Smooth muscle cell (in vitro differentiated cells): ENCODE measurements around the gene ARG1. TPM values are rescaled to one million over a fixed set of nuclear protein-coding genes. Genes with fewer than 3 reads are reported as not detected.

Experiments used
- DNase-seq: peaks from one replicate; lab custom pipeline; 2025; ENCODE audit not compliant: unreplicated experiment; lab: John Stamatoyannopoulos, UW
- H2AFZ ChIP-seq: fragments of 200-600 bp; sonication (generic); 2 replicates; pipeline ENCODE4 v1.6.0; 2016; ENCODE audit warnings: antibody characterized with exemption, low read depth, mild to moderate bottlenecking
- H3F3A ChIP-seq: fragments of 200-600 bp; sonication (generic); 2 replicates; pipeline ENCODE4 v1.6.0; 2017; ENCODE audit warnings: antibody characterized with exemption, low read depth
- H3K27ac ChIP-seq: fragments of 200-600 bp; sonication (generic); 2 replicates; pipeline ENCODE4 v1.5.1; 2016; ENCODE audit warnings: low read depth, mild to moderate bottlenecking
- H3K27me3 ChIP-seq: fragments of 200-600 bp; sonication (generic); 2 replicates; pipeline ENCODE4 v1.6.1; 2016; ENCODE audit warnings: low read depth, mild to moderate bottlenecking
- H3K36me3 ChIP-seq: fragments of 200-600 bp; sonication (generic); 2 replicates; pipeline ENCODE4 v1.5.1; 2016; ENCODE audit warnings: low read depth
- H3K4me1 ChIP-seq: fragments of 200-600 bp; sonication (generic); 2 replicates; pipeline ENCODE4 v1.5.1; 2016; ENCODE audit warnings: low read depth
- H3K4me2 ChIP-seq: fragments of 200-600 bp; sonication (generic); 2 replicates; pipeline ENCODE4 v1.6.0; 2016; ENCODE audit warnings: mild to moderate bottlenecking
- H3K4me3 ChIP-seq: fragments of 200-600 bp; sonication (generic); 2 replicates; pipeline ENCODE4 v1.5.1; 2016; ENCODE audit warnings: mild to moderate bottlenecking
- H3K79me2 ChIP-seq: fragments of 200-600 bp; sonication (generic); 2 replicates; pipeline ENCODE4 v1.6.0; 2016; ENCODE audit warnings: low read depth, mild to moderate bottlenecking
- H3K9ac ChIP-seq: fragments of 200-600 bp; sonication (generic); 2 replicates; pipeline ENCODE4 v1.6.0; 2016; ENCODE audit warnings: low read depth
- H3K9me3 ChIP-seq: fragments of 200-600 bp; sonication (generic); replicated peaks from 2 replicates; pipeline ENCODE4 v1.5.1; 2016; ENCODE audit warnings: low read depth
- H4K20me1 ChIP-seq: fragments of 200-600 bp; sonication (generic); 2 replicates; pipeline ENCODE4 v1.6.0; 2016; ENCODE audit warnings: low read depth
- WGBS: methylation state at CpG from one replicate; pipeline ENCODE4 v1.1.7; 2016; ENCODE audit warnings: low lambda C conversion rate; 5-methylcytosine and 5-hydroxymethylcytosine counted together
- polyA plus RNA-seq: library from polyadenylated mRNA; unstranded; fragments of >200 nt; fragmentation: Nextera tagmentation; extraction: Ambion mirVana; gene quantifications from 2 replicates; pipeline ENCODE4 v1.2.1, GENCODE V29; 2016
- total RNA-seq: library from RNA; depleted of rRNA; stranded (reverse); fragments of >200 nt; gene quantifications from 2 replicates; pipeline ENCODE4 v1.2.3, GENCODE V29; 2014
- TF ChIP-seq, protein P1 (sequence below): fragments of 200-600 bp; sonication (generic); IDR thresholded peaks from 2 replicates; pipeline ENCODE4 v1.5.1; 2017; ENCODE audit warnings: borderline replicate concordance, mild to moderate bottlenecking, antibody characterized with exemption; ENCODE audit not compliant: insufficient read depth, poor library complexity, severe bottlenecking

ARG1 gene
- total and polyA plus RNA-seq, 2 experiments from 2014 or later = not detected

- no peaks in the 10 kb centered on the region for H4K20me1 ChIP-seq
- no peak overlapping the region for H3K4me2 ChIP-seq
- TF ChIP-seq, protein P1, sequence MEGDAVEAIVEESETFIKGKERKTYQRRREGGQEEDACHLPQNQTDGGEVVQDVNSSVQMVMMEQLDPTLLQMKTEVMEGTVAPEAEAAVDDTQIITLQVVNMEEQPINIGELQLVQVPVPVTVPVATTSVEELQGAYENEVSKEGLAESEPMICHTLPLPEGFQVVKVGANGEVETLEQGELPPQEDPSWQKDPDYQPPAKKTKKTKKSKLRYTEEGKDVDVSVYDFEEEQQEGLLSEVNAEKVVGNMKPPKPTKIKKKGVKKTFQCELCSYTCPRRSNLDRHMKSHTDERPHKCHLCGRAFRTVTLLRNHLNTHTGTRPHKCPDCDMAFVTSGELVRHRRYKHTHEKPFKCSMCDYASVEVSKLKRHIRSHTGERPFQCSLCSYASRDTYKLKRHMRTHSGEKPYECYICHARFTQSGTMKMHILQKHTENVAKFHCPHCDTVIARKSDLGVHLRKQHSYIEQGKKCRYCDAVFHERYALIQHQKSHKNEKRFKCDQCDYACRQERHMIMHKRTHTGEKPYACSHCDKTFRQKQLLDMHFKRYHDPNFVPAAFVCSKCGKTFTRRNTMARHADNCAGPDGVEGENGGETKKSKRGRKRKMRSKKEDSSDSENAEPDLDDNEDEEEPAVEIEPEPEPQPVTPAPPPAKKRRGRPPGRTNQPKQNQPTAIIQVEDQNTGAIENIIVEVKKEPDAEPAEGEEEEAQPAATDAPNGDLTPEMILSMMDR = no peak
- H3K79me2 ChIP-seq = no peaks in the 10 kb centered on the region
- H3K27me3 ChIP-seq = no peaks in the 10 kb centered on the region
- no peaks in the 10 kb centered on the region for H3K36me3 ChIP-seq
- H3K4me1 ChIP-seq = no peaks in the 10 kb centered on the region
- WGBS = 75% methylated on average over 4 of the region's 4 CpGs
- no peak overlapping the region for H3K27ac ChIP-seq
- no peak overlapping the region for H3K4me3 ChIP-seq
- no peak overlapping the region for H3K9ac ChIP-seq
- no peak for DNase-seq
- H2AFZ ChIP-seq = no peak overlapping the region
- no peaks in the 10 kb centered on the region for H3F3A ChIP-seq
- H3K9me3 ChIP-seq = no peaks in the 10 kb centered on the region
Measured at GRCh38 chr6:131568726-131569125, 4.3 kb upstream of the ARG1 start.

GRCh38 chr6:131574133-131574532, 1.1 kb downstream of the ARG1 start:
- Histone ChIP-seq H3K4me1 (no peaks in the 10 kb centered on the region), H3K4me3 (no peak overlapping the region), H3K36me3 (peaks cover 5% of the 10 kb centered on the region), H3K9me3 (no peaks in the 10 kb centered on the region), H3K27ac (no peak overlapping the region), H4K20me1 (no peaks in the 10 kb centered on the region), H3K9ac (no peak overlapping the region), H3F3A (no peaks in the 10 kb centered on the region), H3K27me3 (no peaks in the 10 kb centered on the region), H3K4me2 (no peak overlapping the region), H2AFZ (no peak overlapping the region), H3K79me2 (no peaks in the 10 kb centered on the region)
- no peak for DNase-seq
- TF ChIP-seq, protein P1 = no peak
- WGBS = 85% methylated on average over 2 of the region's 2 CpGs

DNA sequence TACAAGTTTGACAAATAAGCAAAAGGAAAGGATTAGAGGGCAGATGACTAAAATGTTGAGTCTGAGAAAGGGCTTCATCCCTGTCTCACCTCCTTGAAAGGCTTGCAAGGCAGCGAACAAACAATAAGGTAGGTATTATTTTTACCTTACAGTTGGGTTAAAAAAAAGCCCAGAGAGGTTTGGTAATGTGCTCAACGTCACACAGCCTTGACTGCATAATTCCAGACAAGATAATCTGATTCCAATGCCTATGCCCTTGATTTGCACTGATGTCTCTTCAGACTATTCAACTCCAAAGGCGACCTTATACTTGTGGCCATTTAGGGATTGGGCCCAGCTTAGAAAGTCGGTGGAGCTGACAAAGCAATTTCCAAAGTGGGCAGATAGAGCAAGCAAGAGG, 1.7 kb downstream of the ARG1 start:
- TF ChIP-seq, protein P1 = no peak

GRCh38 chr6:131575834-131576478, 2.9 kb downstream of the ARG1 start:
- Histone ChIP-seq H3K27ac (no peak overlapping the region), H3K79me2 (no peaks in the 10 kb centered on the region), H3F3A (no peaks in the 10 kb centered on the region), H2AFZ (no peak overlapping the region), H3K9ac (no peak overlapping the region), H3K4me1 (no peaks in the 10 kb centered on the region), H4K20me1 (no peaks in the 10 kb centered on the region), H3K27me3 (no peaks in the 10 kb centered on the region), H3K9me3 (no peaks in the 10 kb centered on the region), H3K4me3 (no peak overlapping the region), H3K36me3 (peaks cover 14% of the 10 kb centered on the region), H3K4me2 (no peak overlapping the region)
- no peak for DNase-seq
- 94% methylated on average over 5 of the region's 5 CpGs for WGBS
- TF ChIP-seq, protein P1 = no peak

More for the DNA sequence above, 1.7 kb downstream of the ARG1 start:
- no peak overlapping the region for H3K4me3 ChIP-seq
- H3K4me2 ChIP-seq = no peak overlapping the region
- H3K4me1 ChIP-seq = no peaks in the 10 kb centered on the region
- H3K27ac ChIP-seq = no peak overlapping the region
- H3K36me3 ChIP-seq = peaks cover 6% of the 10 kb centered on the region
- H3F3A ChIP-seq = no peaks in the 10 kb centered on the region
- no peak overlapping the region for H3K9ac ChIP-seq
- H2AFZ ChIP-seq = no peak overlapping the region
- no peak for DNase-seq
- H3K27me3 ChIP-seq = no peaks in the 10 kb centered on the region
- 91% methylated on average over 4 of the region's 4 CpGs for WGBS
- no peaks in the 10 kb centered on the region for H3K9me3 ChIP-seq
- H4K20me1 ChIP-seq = no peaks in the 10 kb centered on the region
- H3K79me2 ChIP-seq = no peaks in the 10 kb centered on the region
